ENCODE results near the gene NCOA1. TPM values are rescaled to one million over a fixed set of nuclear protein-coding genes. Genes with fewer than 3 reads are reported as not detected.

Gene NCOA1
- total and polyA plus RNA-seq, 8 donors = 6.2 to 27.0 (median 17.3) TPM

- ATAC-seq (peak in 1 of 4 donors; percentile 51), FAIRE-seq (no peak), DNase-seq (no peak)
- TF ChIP-seq, protein P1, sequence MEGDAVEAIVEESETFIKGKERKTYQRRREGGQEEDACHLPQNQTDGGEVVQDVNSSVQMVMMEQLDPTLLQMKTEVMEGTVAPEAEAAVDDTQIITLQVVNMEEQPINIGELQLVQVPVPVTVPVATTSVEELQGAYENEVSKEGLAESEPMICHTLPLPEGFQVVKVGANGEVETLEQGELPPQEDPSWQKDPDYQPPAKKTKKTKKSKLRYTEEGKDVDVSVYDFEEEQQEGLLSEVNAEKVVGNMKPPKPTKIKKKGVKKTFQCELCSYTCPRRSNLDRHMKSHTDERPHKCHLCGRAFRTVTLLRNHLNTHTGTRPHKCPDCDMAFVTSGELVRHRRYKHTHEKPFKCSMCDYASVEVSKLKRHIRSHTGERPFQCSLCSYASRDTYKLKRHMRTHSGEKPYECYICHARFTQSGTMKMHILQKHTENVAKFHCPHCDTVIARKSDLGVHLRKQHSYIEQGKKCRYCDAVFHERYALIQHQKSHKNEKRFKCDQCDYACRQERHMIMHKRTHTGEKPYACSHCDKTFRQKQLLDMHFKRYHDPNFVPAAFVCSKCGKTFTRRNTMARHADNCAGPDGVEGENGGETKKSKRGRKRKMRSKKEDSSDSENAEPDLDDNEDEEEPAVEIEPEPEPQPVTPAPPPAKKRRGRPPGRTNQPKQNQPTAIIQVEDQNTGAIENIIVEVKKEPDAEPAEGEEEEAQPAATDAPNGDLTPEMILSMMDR (IDR thresholded peaks at IDR 0.05) = no peak
- no peak overlapping the region for H3K4me3 ChIP-seq
- intact Hi-C loops (cut with DNase I) = no loop called here
- no peaks in the 10 kb centered on the region for H3K27me3 ChIP-seq
- H3K9me3 ChIP-seq = no peaks in the 10 kb centered on the region
- no peaks in the 10 kb centered on the region for H3K36me3 ChIP-seq
- H3K4me1 ChIP-seq = peaks cover 0 to 8% (median 6%) of the 10 kb centered on the region in 3 donors
- WGBS, 2 donors = 79 to 89% methylated on average over 1 of the region's 1 CpG
- no peak overlapping the region for H3K27ac ChIP-seq
Observed at GRCh38 chr2:24643051-24643450, 152.0 kb downstream of the NCOA1 start.

DNA sequence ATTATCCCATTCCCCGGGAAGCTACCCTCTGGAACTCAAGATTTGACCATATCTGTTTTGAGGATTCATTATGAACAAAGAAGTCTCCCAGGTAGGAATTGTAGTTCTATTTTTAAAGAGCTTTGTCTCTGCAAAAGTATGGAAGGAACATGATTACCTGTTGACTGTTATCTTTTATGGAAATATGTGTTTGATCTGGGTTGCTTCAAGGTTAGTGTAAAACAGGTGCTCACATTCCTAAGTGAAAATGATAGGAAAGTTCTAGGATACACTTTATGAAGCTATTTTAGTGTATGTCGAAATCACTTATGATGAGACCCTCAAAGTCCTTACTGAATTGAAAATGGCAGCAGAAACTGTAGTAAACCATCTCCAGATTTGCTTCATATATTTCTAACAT, 153.0 kb downstream of the NCOA1 start:
- Histone ChIP-seq H3K27me3 (no peaks in the 10 kb centered on the region), H3K27ac (no peak overlapping the region), H3K36me3 (no peaks in the 10 kb centered on the region), H3K4me1 (peaks cover 0 to 8% (median 6%) of the 10 kb centered on the region in 3 donors), H3K9me3 (no peaks in the 10 kb centered on the region), H3K4me3 (no peak overlapping the region)
- 44 to 63% methylated on average over 2 of the region's 2 CpGs for WGBS, 2 donors
- FAIRE-seq = no peak
- TF ChIP-seq, protein P1 (IDR thresholded peaks at IDR 0.05) = no peak
- intact Hi-C loops (cut with DNase I) = no loop called here
- no peak for DNase-seq
- ATAC-seq = peak in 3 of 4 donors; percentile 40 to 82 (median 51)

GRCh38 chr2:24650997-24651642, 160.1 kb downstream of the NCOA1 start:
- TF ChIP-seq, protein P1 (IDR thresholded peaks at IDR 0.05) = no peak
- Histone ChIP-seq H3K27me3 (no peaks in the 10 kb centered on the region), H3K4me3 (no peak overlapping the region), H3K9me3 (no peaks in the 10 kb centered on the region), H3K4me1 (peaks cover 0 to 8% (median 5%) of the 10 kb centered on the region in 3 donors), H3K36me3 (no peaks in the 10 kb centered on the region), H3K27ac (no peak overlapping the region)
- FAIRE-seq (no peak), ATAC-seq (no peak), DNase-seq (no peak)
- intact Hi-C loops (cut with DNase I) = no loop called here

DNA sequence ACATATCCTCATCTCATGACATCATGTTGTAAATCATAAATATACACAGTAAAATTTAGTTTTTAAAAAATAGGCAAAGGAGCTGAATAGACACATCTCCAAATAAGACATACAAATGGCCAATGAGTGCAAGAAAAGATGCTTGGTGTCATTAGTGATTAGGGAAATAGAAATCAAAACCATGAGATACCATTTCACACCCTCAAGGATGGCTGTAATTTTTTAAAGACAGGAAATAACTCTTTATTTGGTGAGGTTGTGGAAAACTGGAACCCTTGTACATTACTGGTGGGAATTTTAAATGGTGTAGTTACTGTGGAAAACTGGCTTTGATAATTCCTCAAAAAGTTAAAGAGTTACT, 160.6 kb downstream of the NCOA1 start:
- Histone ChIP-seq H3K4me1 (peaks cover 0 to 8% (median 5%) of the 10 kb centered on the region in 3 donors), H3K36me3 (no peaks in the 10 kb centered on the region), H3K9me3 (no peaks in the 10 kb centered on the region), H3K27ac (no peak overlapping the region), H3K27me3 (no peaks in the 10 kb centered on the region), H3K4me3 (no peak overlapping the region)
- no peak for DNase-seq
- intact Hi-C loops (cut with DNase I) = no loop called here
- ATAC-seq = no peak
- peak; percentile 47 for FAIRE-seq
- TF ChIP-seq, protein P1 (IDR thresholded peaks at IDR 0.05) = no peak

Data from pancreas (tissue), 10 donors.